MM.1S (cell line): ENCODE results near the gene ZFP36L2.

Experiments
- DNase-seq: peaks from one replicate; pipeline ENCODE4 v3.0.0-alpha.2; 2015
- H2AFZ ChIP-seq: fragments of 300-600 bp; sonication (generic); 2 replicates; pipeline ENCODE4 v1.6.0; 2016; ENCODE audit warnings: antibody characterized with exemption, low read length
- H3F3A ChIP-seq: fragments of 300-600 bp; sonication (generic); 2 replicates; pipeline ENCODE4 v1.6.1; 2016; ENCODE audit warnings: mild to moderate bottlenecking, antibody characterized with exemption, low read length, moderate library complexity, mixed read lengths; ENCODE audit not compliant: insufficient read depth
- H3K27ac ChIP-seq: fragments of 300-600 bp; sonication (generic); 2 replicates; pipeline ENCODE4 v1.5.1; 2016; ENCODE audit warnings: mild to moderate bottlenecking, low read length
- H3K27me3 ChIP-seq: fragments of 300-600 bp; sonication (generic); replicated peaks from 2 replicates; pipeline ENCODE4 v1.6.0; 2016; ENCODE audit warnings: low read length; ENCODE audit not compliant: insufficient read depth
- H3K36me3 ChIP-seq: fragments of 300-600 bp; sonication (generic); replicated peaks from 2 replicates; pipeline ENCODE4 v1.6.1; 2016; ENCODE audit warnings: mild to moderate bottlenecking, low read length, mixed read lengths; ENCODE audit not compliant: insufficient read depth
- H3K4me1 ChIP-seq: fragments of 300-600 bp; sonication (generic); 2 replicates; pipeline ENCODE4 v1.6.1; 2016; ENCODE audit warnings: low read length, mixed read lengths
- H3K4me2 ChIP-seq: fragments of 300-600 bp; sonication (generic); 2 replicates; pipeline ENCODE4 v1.6.0; 2016; ENCODE audit warnings: low read depth, low read length
- H3K4me3 ChIP-seq: fragments of 300-600 bp; sonication (generic); 2 replicates; pipeline ENCODE4 v1.5.1; 2016; ENCODE audit warnings: low read length, mixed read lengths
- H3K79me2 ChIP-seq: fragments of 300-600 bp; sonication (generic); 2 replicates; pipeline ENCODE4 v1.6.1; 2016; ENCODE audit warnings: mixed run types, low read length, mixed read lengths
- H3K9ac ChIP-seq: fragments of 300-600 bp; sonication (generic); 2 replicates; pipeline ENCODE4 v1.6.1; 2016; ENCODE audit warnings: low read length, mixed read lengths
- H3K9me2 ChIP-seq: fragments of 300-600 bp; sonication (generic); replicated peaks from 2 replicates; pipeline ENCODE4 v1.6.1; 2016; ENCODE audit warnings: mild to moderate bottlenecking, low read length, mixed read lengths; ENCODE audit not compliant: insufficient read depth
- H3K9me3 ChIP-seq: fragments of 300-600 bp; sonication (generic); replicated peaks from 2 replicates; pipeline ENCODE4 v1.6.1; 2016; ENCODE audit warnings: mild to moderate bottlenecking, low read length, mixed read lengths; ENCODE audit not compliant: insufficient read depth
- H4K20me1 ChIP-seq: fragments of 300-600 bp; sonication (generic); 2 replicates; pipeline ENCODE4 v1.6.1; 2016; ENCODE audit warnings: mild to moderate bottlenecking, low read length, moderate library complexity, mixed read lengths; ENCODE audit not compliant: insufficient read depth
- CTCF ChIP-seq: fragments of 300-600 bp; sonication (generic); IDR thresholded peaks from 2 replicates; pipeline ENCODE4 v1.5.1; 2016; ENCODE audit warnings: antibody characterized with exemption, low read length, mixed read lengths
- EZH2 ChIP-seq: fragments of 300-600 bp; sonication (generic); optimal IDR thresholded peaks from 2 replicates; pipeline ENCODE3; 2017; ENCODE audit warnings: low read depth, mild to moderate bottlenecking, antibody characterized with exemption, low read length, mixed read lengths
- EZH2phosphoT487 ChIP-seq: fragments of 300-600 bp; sonication (generic); IDR thresholded peaks from 2 replicates; pipeline ENCODE4 v1.6.1; 2018; ENCODE audit warnings: antibody characterized with exemption, low read length

ZFP36L2 gene

DNA sequence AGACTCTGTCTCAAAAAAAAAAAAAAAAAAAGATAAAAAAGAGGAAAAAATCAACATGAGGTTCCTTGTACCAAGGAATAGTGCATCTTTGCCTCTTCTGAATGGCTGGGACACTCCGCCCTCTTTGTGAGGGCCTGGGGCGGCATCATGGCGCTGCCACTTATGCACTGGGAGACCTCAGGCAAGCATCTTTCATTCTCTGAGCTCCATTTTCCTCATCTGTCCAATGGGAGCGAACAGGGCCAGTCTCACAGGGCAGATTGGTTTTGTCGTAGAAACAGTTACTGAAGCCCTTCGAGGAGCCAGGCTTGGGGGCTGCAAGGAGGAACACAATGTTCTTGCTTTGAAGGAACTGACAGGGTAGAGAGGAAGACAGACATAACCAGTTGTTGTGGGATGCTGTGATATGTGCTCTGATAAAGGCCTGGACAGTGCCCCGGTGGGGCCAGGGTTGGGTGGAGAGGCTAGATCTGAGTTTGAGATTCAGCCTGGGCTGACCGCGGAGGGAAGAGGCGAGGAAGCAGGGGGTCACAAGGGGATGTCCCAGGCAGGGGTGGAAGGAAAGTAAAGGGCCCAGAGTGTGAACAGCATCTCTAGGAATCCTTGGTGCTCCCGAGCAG, 14.1 kb downstream of the ZFP36L2 start:
- no peaks in the 10 kb centered on the region for H3K27me3 ChIP-seq
- no peaks in the 10 kb centered on the region for H3K36me3 ChIP-seq
- H3K4me3 ChIP-seq = no peak overlapping the region
- TF ChIP-seq CTCF (no peak), EZH2phosphoT487 (no peak), EZH2 (no peak)
- no peak overlapping the region; the same call in 1 of the 2 replicates for H3K4me2 ChIP-seq
- DNase-seq = no peak
- H3K27ac ChIP-seq = no peak overlapping the region
- H2AFZ ChIP-seq = no peak overlapping the region
- no peaks in the 10 kb centered on the region for H3K79me2 ChIP-seq
- no peaks in the 10 kb centered on the region for H3K9me2 ChIP-seq
- H4K20me1 ChIP-seq = no peaks in the 10 kb centered on the region
- no peaks in the 10 kb centered on the region for H3K9me3 ChIP-seq
- H3F3A ChIP-seq = peaks cover 2% of the 10 kb centered on the region; the same call in 1 of the 2 replicates
- H3K4me1 ChIP-seq = peaks cover 2% of the 10 kb centered on the region
- no peak overlapping the region for H3K9ac ChIP-seq

GRCh38 chr2:43210467-43211303, 15.7 kb downstream of the ZFP36L2 start:
- H3K4me2 ChIP-seq = no peak overlapping the region
- H3K27ac ChIP-seq = no peak overlapping the region
- no peaks in the 10 kb centered on the region for H3K27me3 ChIP-seq
- H3K4me3 ChIP-seq = no peak overlapping the region
- TF ChIP-seq EZH2phosphoT487 = no peak
- TF ChIP-seq CTCF = no peak
- no peak for TF ChIP-seq EZH2
- no peaks in the 10 kb centered on the region for H3K79me2 ChIP-seq
- no peak overlapping the region for H2AFZ ChIP-seq
- H3K9me2 ChIP-seq = no peaks in the 10 kb centered on the region
- no peaks in the 10 kb centered on the region for H3K36me3 ChIP-seq
- H3K9ac ChIP-seq = no peak overlapping the region
- no peaks in the 10 kb centered on the region for H3K9me3 ChIP-seq
- no peaks in the 10 kb centered on the region; the same call in 1 of the 2 replicates for H3F3A ChIP-seq
- no peaks in the 10 kb centered on the region for H4K20me1 ChIP-seq
- DNase-seq = no peak
- no peaks in the 10 kb centered on the region for H3K4me1 ChIP-seq

DNA sequence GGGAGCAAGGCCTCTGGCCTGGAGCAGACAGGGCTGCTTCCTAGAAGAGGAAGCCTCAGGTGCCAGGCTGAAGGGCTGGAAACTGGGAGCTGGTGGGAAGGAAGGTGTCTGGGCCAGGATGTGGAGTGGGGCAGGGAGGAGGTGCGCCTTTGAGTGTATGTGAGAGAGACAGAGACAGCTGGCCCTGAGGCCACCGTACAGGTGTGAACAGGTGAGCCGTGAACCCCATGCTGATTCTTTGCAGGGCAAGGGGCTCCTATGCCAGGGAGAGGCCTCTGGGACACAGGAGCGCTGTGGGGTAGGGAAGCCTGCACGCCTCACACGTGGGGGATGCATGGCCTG, 16.3 kb downstream of the ZFP36L2 start:
- Histone ChIP-seq H3K27ac (no peak overlapping the region), H2AFZ (no peak overlapping the region), H3F3A (no peaks in the 10 kb centered on the region), H3K4me2 (no peak overlapping the region), H3K36me3 (no peaks in the 10 kb centered on the region), H3K9me2 (no peaks in the 10 kb centered on the region), H3K9me3 (no peaks in the 10 kb centered on the region), H4K20me1 (no peaks in the 10 kb centered on the region), H3K27me3 (no peaks in the 10 kb centered on the region), H3K4me1 (no peaks in the 10 kb centered on the region), H3K9ac (no peak overlapping the region), H3K79me2 (no peaks in the 10 kb centered on the region), H3K4me3 (no peak overlapping the region)
- DNase-seq = no peak
- TF ChIP-seq EZH2 (no peak), EZH2phosphoT487 (no peak), CTCF (no peak)
